GM23338 (cell line): ENCODE measurements around the gene ING4. TPM values are rescaled to one million over a fixed set of nuclear protein-coding genes. Genes with fewer than 3 reads are reported as not detected.
A peak's percentile ranks its signal among the peaks of the same experiment; 100 is the strongest.

Source experiments
- ATAC-seq: fragments of 200-7000 bp; cut with Tn5 transposase; 3 replicates; pipeline ENCODE4 v1.9.1; 2020
- DNase-seq: peaks from one replicate; pipeline ENCODE4 v3.0.0-alpha.2; 2015; ENCODE audit warnings: low spot score
- H2AFZ ChIP-seq: fragments of 200-600 bp; sonication (generic); 2 replicates; pipeline ENCODE4 v1.8.0; 2016; ENCODE audit warnings: antibody characterized with exemption, mild to moderate bottlenecking, moderate library complexity
- H3F3A ChIP-seq: fragments of 200-600 bp; sonication (generic); replicated peaks from 2 replicates; pipeline ENCODE4 v1.8.0; 2017; ENCODE audit warnings: antibody characterized with exemption, mixed run types, low read depth
- H3K27ac ChIP-seq: fragments of 200-600 bp; sonication (generic); 2 replicates; pipeline ENCODE4 v1.6.1; 2016; ENCODE audit warnings: low read depth
- H3K27me3 ChIP-seq: fragments of 200-600 bp; sonication (generic); 2 replicates; pipeline ENCODE4 v1.8.0; 2016; ENCODE audit warnings: mild to moderate bottlenecking, mixed run types, moderate library complexity; ENCODE audit not compliant: insufficient read depth
- H3K36me3 ChIP-seq: fragments of 200-600 bp; sonication (generic); 2 replicates; pipeline ENCODE4 v1.8.0; 2016; ENCODE audit warnings: mild to moderate bottlenecking; ENCODE audit not compliant: insufficient read depth
- H3K4me1 ChIP-seq: fragments of 200-600 bp; sonication (generic); 2 replicates; pipeline ENCODE4 v1.8.0; 2016; ENCODE audit warnings: mild to moderate bottlenecking, moderate library complexity; ENCODE audit not compliant: insufficient read depth
- H3K4me2 ChIP-seq: fragments of 200-600 bp; sonication (generic); 2 replicates; pipeline ENCODE4 v1.7.1; 2017; ENCODE audit warnings: mixed run types
- H3K4me3 ChIP-seq: fragments of 200-600 bp; sonication (generic); 2 replicates; pipeline ENCODE4 v1.6.1; 2016; ENCODE audit warnings: mixed run types
- H3K79me2 ChIP-seq: fragments of 200-600 bp; sonication (generic); replicated peaks from 2 replicates; pipeline ENCODE4 v1.8.0; 2017; ENCODE audit warnings: mild to moderate bottlenecking; ENCODE audit not compliant: insufficient read depth
- H3K9me2 ChIP-seq: fragments of 200-600 bp; sonication (generic); 2 replicates; pipeline ENCODE4 v1.8.0; 2017; ENCODE audit not compliant: insufficient read depth
- H4K20me1 ChIP-seq: fragments of 200-600 bp; sonication (generic); replicated peaks from 2 replicates; pipeline ENCODE4 v1.8.0; 2017; ENCODE audit warnings: mild to moderate bottlenecking; ENCODE audit not compliant: insufficient read depth
- H3K27ac Mint-ChIP-seq: 2 replicates; pipeline ENCODE4 v1.8.0; 2020; ENCODE audit warnings: inconsistent platforms, mild to moderate bottlenecking, moderate library complexity, mixed read lengths
- H3K27me3 Mint-ChIP-seq: 3 replicates; pipeline ENCODE4 v1.8.0; 2022; ENCODE audit warnings: low read depth, mild to moderate bottlenecking, moderate library complexity, mixed read lengths, inconsistent platforms; ENCODE audit not compliant: insufficient read depth, poor library complexity
- H3K36me3 Mint-ChIP-seq: 3 replicates; pipeline ENCODE4 v1.8.0; 2021; ENCODE audit warnings: low read depth, mild to moderate bottlenecking, inconsistent platforms, moderate library complexity, mixed read lengths
- H3K4me1 Mint-ChIP-seq: 3 replicates; pipeline ENCODE4 v1.8.0; 2020; ENCODE audit warnings: mild to moderate bottlenecking, inconsistent platforms, mixed read lengths
- H3K4me3 Mint-ChIP-seq: 3 replicates; pipeline ENCODE4 v1.8.0; 2021; ENCODE audit warnings: moderate library complexity, mild to moderate bottlenecking, inconsistent platforms, mixed read lengths
- H3K9me3 Mint-ChIP-seq: 3 replicates; pipeline ENCODE4 v1.8.0; 2020; ENCODE audit warnings: moderate library complexity, mild to moderate bottlenecking, inconsistent platforms, mixed read lengths
- CREB1 ChIP-seq: fragments of 250-450 bp; sonication (Bioruptor Pico); IDR thresholded peaks from 2 replicates; pipeline ENCODE4 v1.5.0; 2020; ENCODE audit warnings: low read depth, mild to moderate bottlenecking, moderate library complexity
- EZH2 ChIP-seq: fragments of 200-600 bp; sonication (generic); IDR thresholded peaks from one replicate; pipeline ENCODE4 v1.8.0; 2017; ENCODE audit warnings: antibody characterized with exemption, mild to moderate bottlenecking, low read depth; ENCODE audit not compliant: unreplicated experiment
- EZH2phosphoT487 ChIP-seq: fragments of 200-600 bp; sonication (generic); IDR thresholded peaks from one replicate; pipeline ENCODE4 v1.8.1; 2018; ENCODE audit warnings: antibody characterized with exemption; ENCODE audit not compliant: unreplicated experiment
- JUNB ChIP-seq: IDR thresholded peaks from one replicate; pipeline ENCODE4 v1.6.1; 2016; ENCODE audit warnings: antibody characterized with exemption; ENCODE audit not compliant: unreplicated experiment
- NANOG ChIP-seq: IDR thresholded peaks from 2 replicates; pipeline ENCODE4 v1.6.1; 2016; ENCODE audit warnings: antibody characterized with exemption, borderline replicate concordance
- POLR2AphosphoS5 ChIP-seq: IDR thresholded peaks from 2 replicates; pipeline ENCODE4 v1.6.1; 2016; ENCODE audit warnings: antibody characterized with exemption, low read depth
- ZNF114 ChIP-seq: fragments of 250-450 bp; sonication (Bioruptor Pico); IDR thresholded peaks from 2 replicates; pipeline ENCODE4 v1.5.0; 2020; ENCODE audit warnings: mild to moderate bottlenecking, moderate library complexity
- ZNF331 ChIP-seq: fragments of 250-450 bp; sonication (Bioruptor Pico); IDR thresholded peaks from 2 replicates; pipeline ENCODE4 v1.5.0; 2020; ENCODE audit warnings: low read depth, mild to moderate bottlenecking, moderate library complexity
- polyA plus RNA-seq: library from polyadenylated mRNA; unstranded; fragments of >200 nt; fragmentation: Nextera tagmentation; extraction: Ambion mirVana; gene quantifications from 2 replicates; pipeline ENCODE4 v1.2.1, GENCODE V29; 2016
- total RNA-seq: library from RNA; depleted of rRNA; stranded (reverse); fragments of >200 nt; shearing (Covaris generic); gene quantifications from 2 replicates; pipeline ENCODE4 v1.2.3, GENCODE V29; 2014
- TF ChIP-seq, protein P1 (sequence below): IDR thresholded peaks from 2 replicates; pipeline ENCODE4 v1.6.1; 2016; ENCODE audit warnings: antibody characterized with exemption
- TF ChIP-seq, protein P2 (sequence below): IDR thresholded peaks from one replicate; pipeline ENCODE4 v1.6.1; 2018; ENCODE audit warnings: antibody characterized with exemption; ENCODE audit not compliant: unreplicated experiment
- TF ChIP-seq, protein P3 (sequence below), 2 experiments: fragments of 200-600 bp in 1 of 2; sonication (generic) in 1 of 2; conservative IDR thresholded peaks; 2 replicates each; pipeline versions ENCODE4 v1.5.1 to v1.6.1; 2016 to 2017; ENCODE audit warnings: antibody characterized with exemption in 2 of 2, low read depth in 2 of 2, mild to moderate bottlenecking in 2 of 2, moderate library complexity in 1 of 2

Gene ING4
- total and polyA plus RNA-seq, 2 experiments from 2014 or later, result 22.0 to 29.6 TPM

DNA sequence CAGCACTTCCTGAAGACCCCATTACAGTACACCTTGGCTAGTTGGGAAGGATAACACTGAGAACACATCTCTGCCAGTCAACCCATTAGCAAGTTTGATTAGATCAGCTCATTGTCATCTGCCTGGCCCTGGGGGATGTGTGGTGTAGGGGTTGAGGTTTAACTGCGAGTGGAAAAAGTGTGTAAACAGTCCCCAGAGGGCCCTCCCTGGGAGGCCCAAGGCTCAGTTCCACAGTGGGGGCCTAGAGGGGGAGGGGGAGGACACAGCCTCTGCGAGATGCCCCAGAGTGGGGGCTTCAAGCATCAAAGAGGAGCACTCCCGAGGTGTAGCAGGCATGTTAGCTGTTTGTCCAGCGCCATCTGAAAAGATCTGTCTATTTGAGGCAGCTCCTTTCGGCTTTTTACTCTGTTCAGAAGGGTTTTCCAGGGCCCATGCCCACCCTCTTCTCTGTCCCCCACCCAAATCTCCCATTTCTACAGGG lies 27.5 kb downstream of the ING4 start (continued):
- TF ChIP-seq, protein P1, sequence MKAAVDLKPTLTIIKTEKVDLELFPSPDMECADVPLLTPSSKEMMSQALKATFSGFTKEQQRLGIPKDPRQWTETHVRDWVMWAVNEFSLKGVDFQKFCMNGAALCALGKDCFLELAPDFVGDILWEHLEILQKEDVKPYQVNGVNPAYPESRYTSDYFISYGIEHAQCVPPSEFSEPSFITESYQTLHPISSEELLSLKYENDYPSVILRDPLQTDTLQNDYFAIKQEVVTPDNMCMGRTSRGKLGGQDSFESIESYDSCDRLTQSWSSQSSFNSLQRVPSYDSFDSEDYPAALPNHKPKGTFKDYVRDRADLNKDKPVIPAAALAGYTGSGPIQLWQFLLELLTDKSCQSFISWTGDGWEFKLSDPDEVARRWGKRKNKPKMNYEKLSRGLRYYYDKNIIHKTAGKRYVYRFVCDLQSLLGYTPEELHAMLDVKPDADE, result no peak
- TF ChIP-seq ZNF331 (CRISPR knock-in tag), result no peak
- TF ChIP-seq JUNB, result no peak
- TF ChIP-seq, protein P2, sequence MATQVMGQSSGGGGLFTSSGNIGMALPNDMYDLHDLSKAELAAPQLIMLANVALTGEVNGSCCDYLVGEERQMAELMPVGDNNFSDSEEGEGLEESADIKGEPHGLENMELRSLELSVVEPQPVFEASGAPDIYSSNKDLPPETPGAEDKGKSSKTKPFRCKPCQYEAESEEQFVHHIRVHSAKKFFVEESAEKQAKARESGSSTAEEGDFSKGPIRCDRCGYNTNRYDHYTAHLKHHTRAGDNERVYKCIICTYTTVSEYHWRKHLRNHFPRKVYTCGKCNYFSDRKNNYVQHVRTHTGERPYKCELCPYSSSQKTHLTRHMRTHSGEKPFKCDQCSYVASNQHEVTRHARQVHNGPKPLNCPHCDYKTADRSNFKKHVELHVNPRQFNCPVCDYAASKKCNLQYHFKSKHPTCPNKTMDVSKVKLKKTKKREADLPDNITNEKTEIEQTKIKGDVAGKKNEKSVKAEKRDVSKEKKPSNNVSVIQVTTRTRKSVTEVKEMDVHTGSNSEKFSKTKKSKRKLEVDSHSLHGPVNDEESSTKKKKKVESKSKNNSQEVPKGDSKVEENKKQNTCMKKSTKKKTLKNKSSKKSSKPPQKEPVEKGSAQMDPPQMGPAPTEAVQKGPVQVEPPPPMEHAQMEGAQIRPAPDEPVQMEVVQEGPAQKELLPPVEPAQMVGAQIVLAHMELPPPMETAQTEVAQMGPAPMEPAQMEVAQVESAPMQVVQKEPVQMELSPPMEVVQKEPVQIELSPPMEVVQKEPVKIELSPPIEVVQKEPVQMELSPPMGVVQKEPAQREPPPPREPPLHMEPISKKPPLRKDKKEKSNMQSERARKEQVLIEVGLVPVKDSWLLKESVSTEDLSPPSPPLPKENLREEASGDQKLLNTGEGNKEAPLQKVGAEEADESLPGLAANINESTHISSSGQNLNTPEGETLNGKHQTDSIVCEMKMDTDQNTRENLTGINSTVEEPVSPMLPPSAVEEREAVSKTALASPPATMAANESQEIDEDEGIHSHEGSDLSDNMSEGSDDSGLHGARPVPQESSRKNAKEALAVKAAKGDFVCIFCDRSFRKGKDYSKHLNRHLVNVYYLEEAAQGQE, result no peak

- no peaks in the 10 kb centered on the region for H3K79me2 ChIP-seq
- Mint-ChIP-seq H3K9me3 (no peaks in the 10 kb centered on the region), H3K36me3 (no peaks in the 10 kb centered on the region), H3K27ac (no peak overlapping the region), H3K27me3 (peaks cover 15% of the 10 kb centered on the region), H3K4me3 (no peak overlapping the region; the same call in 2 of the 3 replicates), H3K4me1 (peaks cover 22% of the 10 kb centered on the region)
- H3K4me2 ChIP-seq, result no peak overlapping the region
- ATAC-seq (peak; percentile 8; the same call in 1 of the 3 replicates), DNase-seq (no peak)
- H3F3A ChIP-seq, result 0 out of 2 replicates have a peak, but pooled peaks cover 3% of the 10 kb centered on the region
- no peak overlapping the region for H3K4me3 ChIP-seq
- peak overlapping the region; percentile 90 for H2AFZ ChIP-seq
- H3K27me3 ChIP-seq, result no peaks in the 10 kb centered on the region
- no peak overlapping the region for H3K27ac ChIP-seq
- H4K20me1 ChIP-seq, result no peaks in the 10 kb centered on the region
- no peaks in the 10 kb centered on the region for H3K9me2 ChIP-seq
- H3K36me3 ChIP-seq, result no peaks in the 10 kb centered on the region
- H3K4me1 ChIP-seq, result no peaks in the 10 kb centered on the region
- TF ChIP-seq ZNF331 (CRISPR knock-in tag), result no peak
- TF ChIP-seq CREB1, result no peak
- no peak for TF ChIP-seq ZNF114 (CRISPR knock-in tag)
- TF ChIP-seq, protein P3, sequence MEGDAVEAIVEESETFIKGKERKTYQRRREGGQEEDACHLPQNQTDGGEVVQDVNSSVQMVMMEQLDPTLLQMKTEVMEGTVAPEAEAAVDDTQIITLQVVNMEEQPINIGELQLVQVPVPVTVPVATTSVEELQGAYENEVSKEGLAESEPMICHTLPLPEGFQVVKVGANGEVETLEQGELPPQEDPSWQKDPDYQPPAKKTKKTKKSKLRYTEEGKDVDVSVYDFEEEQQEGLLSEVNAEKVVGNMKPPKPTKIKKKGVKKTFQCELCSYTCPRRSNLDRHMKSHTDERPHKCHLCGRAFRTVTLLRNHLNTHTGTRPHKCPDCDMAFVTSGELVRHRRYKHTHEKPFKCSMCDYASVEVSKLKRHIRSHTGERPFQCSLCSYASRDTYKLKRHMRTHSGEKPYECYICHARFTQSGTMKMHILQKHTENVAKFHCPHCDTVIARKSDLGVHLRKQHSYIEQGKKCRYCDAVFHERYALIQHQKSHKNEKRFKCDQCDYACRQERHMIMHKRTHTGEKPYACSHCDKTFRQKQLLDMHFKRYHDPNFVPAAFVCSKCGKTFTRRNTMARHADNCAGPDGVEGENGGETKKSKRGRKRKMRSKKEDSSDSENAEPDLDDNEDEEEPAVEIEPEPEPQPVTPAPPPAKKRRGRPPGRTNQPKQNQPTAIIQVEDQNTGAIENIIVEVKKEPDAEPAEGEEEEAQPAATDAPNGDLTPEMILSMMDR (conservative IDR thresholded peaks at IDR 0.05; ENCODE audit: low read depth in 2 of 2), result no peak
- TF ChIP-seq, protein P1, result no peak
- TF ChIP-seq NANOG, result no peak
- no peak for TF ChIP-seq JUNB
- no peak for TF ChIP-seq POLR2AphosphoS5
- TF ChIP-seq, protein P2, result no peak
- TF ChIP-seq EZH2, result no peak
- TF ChIP-seq EZH2phosphoT487, result no peak
Observed at GRCh38 chr12:6632026-6632983, 30.6 kb downstream of the ING4 start.
